Retinal pigment epithelial cell (primary cell): Measurements from ENCODE around the gene B3GNT9.

Experiments used
- DNase-seq: peaks from one replicate; pipeline ENCODE4 v3.0.0-alpha.2; 2010; ENCODE audit warnings: low read depth
- H3K4me3 ChIP-seq: 2 replicates; pipeline ENCODE4 v1.5.1; 2011; ENCODE audit warnings: mild to moderate bottlenecking, low read length, control low read depth, moderate library complexity
- CTCF ChIP-seq: conservative IDR thresholded peaks from 2 replicates; pipeline ENCODE4 v1.5.1; 2011; ENCODE audit warnings: low read depth, low read length, control low read depth, inconsistent platforms

B3GNT9 gene

GRCh38 chr16:67196881-67197280, 46.1 kb upstream of the B3GNT9 start:
- no peak for TF ChIP-seq CTCF
- no peak overlapping the region for H3K4me3 ChIP-seq
- no peak for DNase-seq

DNA sequence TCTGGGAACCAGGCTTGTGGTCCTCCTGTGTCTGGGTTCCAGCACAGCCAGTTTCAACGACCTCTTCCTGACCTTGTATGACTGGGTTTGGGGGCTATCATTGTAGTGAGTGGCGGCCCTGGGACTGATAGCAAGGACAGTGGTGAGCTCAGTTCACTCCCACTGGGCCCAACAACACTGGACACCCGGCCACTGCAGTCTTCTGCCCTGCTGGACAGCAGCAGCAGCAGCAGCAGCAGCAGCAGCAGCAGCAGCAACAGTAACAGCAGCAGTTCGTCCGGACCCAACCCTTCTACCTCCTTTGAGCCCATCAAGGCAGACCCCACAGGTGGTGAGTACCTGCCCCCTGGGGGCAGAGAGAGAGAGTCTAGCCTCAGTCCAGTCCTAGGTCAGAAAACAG, 44.9 kb upstream of the B3GNT9 start:
- no peak for TF ChIP-seq CTCF
- DNase-seq, result no peak
- no peak overlapping the region for H3K4me3 ChIP-seq

DNA sequence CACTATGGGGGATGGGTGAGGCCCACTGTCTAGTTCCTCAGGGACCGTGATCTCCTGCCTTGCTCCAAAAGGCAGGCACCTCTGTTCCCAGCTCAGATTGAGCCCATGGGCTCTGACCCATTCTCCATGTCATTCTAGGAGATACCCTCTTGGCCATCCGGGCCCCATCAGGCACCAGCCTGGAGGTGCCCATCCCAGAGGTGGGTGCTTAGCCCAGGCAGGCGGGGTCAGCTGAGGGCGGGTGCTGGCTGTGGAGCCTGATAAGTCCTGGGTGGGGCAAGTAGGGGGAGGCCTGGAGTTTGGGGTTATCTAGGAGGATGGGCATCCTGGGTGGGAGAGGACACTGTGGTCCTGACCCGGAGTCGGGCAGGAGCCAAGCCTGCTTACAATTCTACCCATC, 43.5 kb upstream of the B3GNT9 start:
- H3K4me3 ChIP-seq, result no peak overlapping the region
- no peak for TF ChIP-seq CTCF
- no peak for DNase-seq

DNA sequence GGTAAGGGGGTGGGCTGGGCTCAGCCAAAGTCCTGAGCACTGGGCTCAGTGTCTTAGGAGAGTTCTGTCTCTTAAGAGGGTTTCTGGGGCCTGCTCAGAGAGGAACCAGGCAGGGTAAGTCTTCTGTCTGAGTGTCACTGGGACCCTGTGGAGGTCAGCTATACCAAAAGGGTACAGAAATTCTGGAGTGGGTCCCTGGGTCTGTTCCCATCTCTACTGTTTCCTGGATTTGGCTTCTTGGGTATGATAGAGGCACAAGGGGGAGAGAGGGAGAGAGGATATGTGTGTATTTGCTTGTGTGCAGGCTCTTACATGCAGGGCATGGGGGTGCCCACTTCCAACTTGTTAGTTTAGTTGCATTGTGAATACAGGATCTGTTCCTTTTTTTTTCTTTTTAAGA, 42.7 kb upstream of the B3GNT9 start:
- H3K4me3 ChIP-seq, result peak overlapping the region; percentile 77
- no peak for TF ChIP-seq CTCF
- DNase-seq, result no peak

DNA sequence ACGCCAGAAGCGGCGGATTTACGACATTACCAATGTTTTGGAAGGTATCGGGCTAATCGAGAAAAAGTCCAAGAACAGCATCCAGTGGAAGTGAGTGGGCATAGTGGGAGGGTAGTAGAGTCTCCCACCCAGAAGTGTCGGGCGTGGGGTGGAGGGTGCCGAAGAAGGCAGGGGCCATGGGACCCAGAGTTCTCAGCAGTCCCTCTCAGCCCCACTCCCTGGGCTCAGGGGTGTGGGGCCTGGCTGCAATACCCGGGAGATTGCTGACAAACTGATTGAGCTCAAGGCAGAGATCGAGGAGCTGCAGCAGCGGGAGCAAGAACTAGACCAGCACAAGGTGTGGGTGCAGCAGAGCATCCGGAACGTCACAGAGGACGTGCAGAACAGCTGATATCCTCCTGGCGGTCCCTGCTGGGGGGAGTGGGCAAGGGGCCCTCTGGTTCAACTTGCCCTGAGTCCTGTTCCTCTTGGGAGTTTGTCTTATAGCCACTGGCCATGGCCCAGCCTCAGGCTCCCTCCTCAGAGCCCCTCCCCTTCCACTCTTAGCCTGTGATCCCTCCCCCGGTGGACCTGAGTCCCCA, 42.1 kb upstream of the B3GNT9 start:
- no peak for TF ChIP-seq CTCF
- peak overlapping the region; percentile 77 for H3K4me3 ChIP-seq
- DNase-seq, result no peak

- peak; percentile 70 for DNase-seq
- no peak for TF ChIP-seq CTCF
- peak within 1 kb of the TSS; percentile 77 for H3K4me3 ChIP-seq
Measured at GRCh38 chr16:67191995-67192681, 41.3 kb upstream of the B3GNT9 start, which contains the start of gene E2F4. Gene E2F4, plus strand, starts transcription at chr16:67192155. Its CDS starts 73 bp downstream, at chr16:67192228.

DNA sequence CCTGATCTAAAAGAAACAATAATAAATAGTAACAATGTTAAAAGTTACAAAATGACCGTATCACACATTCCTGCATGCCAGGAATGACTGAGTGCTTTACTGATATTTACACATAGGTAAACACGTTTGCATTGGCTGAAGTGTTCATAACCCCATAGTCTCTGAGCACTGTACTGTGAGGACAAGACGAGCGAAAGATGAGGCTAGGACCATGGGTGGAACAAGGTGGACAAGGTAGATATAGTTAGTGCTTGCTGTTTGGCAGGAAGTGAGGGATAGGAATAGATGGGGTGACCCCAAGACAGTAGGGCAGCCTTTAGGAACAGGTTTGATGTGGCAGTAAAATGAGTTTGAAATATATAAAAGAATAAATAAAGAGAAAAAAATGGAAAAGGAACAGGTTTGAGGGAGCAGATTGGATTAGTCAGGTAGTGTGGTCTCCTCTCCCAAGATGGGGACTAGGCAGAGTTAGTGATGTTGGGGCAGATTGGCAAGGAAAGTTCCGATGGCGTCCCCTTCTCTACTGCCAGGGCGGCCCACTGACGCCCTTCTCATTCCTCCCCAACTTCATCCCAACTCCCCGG, 40.7 kb upstream of the B3GNT9 start:
- TF ChIP-seq CTCF, result no peak
- peak overlapping the region; percentile 29 for H3K4me3 ChIP-seq
- DNase-seq, result no peak
